Endodermal cell (in vitro differentiated cells): ENCODE measurements around the gene GALNT2. TPM values are rescaled to one million over a fixed set of nuclear protein-coding genes. Genes with fewer than 3 reads are reported as not detected.

Source experiments
- DNase-seq: peaks from one replicate; pipeline ENCODE4 v3.0.0-alpha.2; 2017
- H3K27ac ChIP-seq: 2 replicates; pipeline ENCODE4 v1.5.1; 2013; ENCODE audit warnings: mild to moderate bottlenecking, low read depth, low read length, moderate library complexity
- H3K27me3 ChIP-seq: 2 replicates; pipeline ENCODE4 v1.6.1; 2013; ENCODE audit warnings: mild to moderate bottlenecking, low read length, moderate library complexity; ENCODE audit not compliant: insufficient read depth, control insufficient read depth, poor library complexity, severe bottlenecking
- H3K36me3 ChIP-seq: 2 replicates; pipeline ENCODE4 v1.7.0; 2013; ENCODE audit warnings: mild to moderate bottlenecking, low read length, moderate library complexity; ENCODE audit not compliant: control insufficient read depth, insufficient read depth
- H3K4me1 ChIP-seq: one replicate; pipeline ENCODE4 v1.7.0; 2013; ENCODE audit warnings: low read length; ENCODE audit not compliant: control insufficient read depth, insufficient read depth
- H3K4me3 ChIP-seq: 2 replicates; pipeline ENCODE4 v1.5.1; 2013; ENCODE audit warnings: mild to moderate bottlenecking, low read length, moderate library complexity
- H3K9ac ChIP-seq: 2 replicates; pipeline ENCODE4 v1.6.1; 2013; ENCODE audit warnings: mild to moderate bottlenecking, low read length, moderate library complexity; ENCODE audit not compliant: poor library complexity, severe bottlenecking; ENCODE audit errors: extremely low read depth
- H3K9me3 ChIP-seq: 2 replicates; pipeline ENCODE4 v1.6.1; 2013; ENCODE audit warnings: mild to moderate bottlenecking, low read length, moderate library complexity; ENCODE audit not compliant: control insufficient read depth
- H3K27ac Mint-ChIP-seq: 2 replicates; pipeline ENCODE4 v1.8.0; 2020; ENCODE audit warnings: mixed read lengths
- H3K27me3 Mint-ChIP-seq: 2 replicates; pipeline ENCODE4 v1.8.0; 2021; ENCODE audit warnings: mild to moderate bottlenecking, mixed read lengths; ENCODE audit not compliant: insufficient read depth
- H3K36me3 Mint-ChIP-seq: 2 replicates; pipeline ENCODE4 v1.8.0; 2020; ENCODE audit warnings: low read depth, mixed read lengths
- H3K4me1 Mint-ChIP-seq: 2 replicates; pipeline ENCODE4 v1.8.0; 2020; ENCODE audit warnings: mixed read lengths
- H3K4me3 Mint-ChIP-seq: 2 replicates; pipeline ENCODE4 v1.8.0; 2020; ENCODE audit warnings: mild to moderate bottlenecking, moderate library complexity, mixed read lengths
- H3K9me3 Mint-ChIP-seq: 2 replicates; pipeline ENCODE4 v1.8.0; 2020; ENCODE audit warnings: mild to moderate bottlenecking, mixed read lengths
- WGBS, 2 experiments: methylation state at CpG; one replicate each; pipeline versions ENCODE4 v1.1.5 to v1.1.7; 2013; ENCODE audit warnings: missing lambda C conversion rate in 2 of 2, mixed read lengths in 1 of 2; ENCODE audit not compliant: insufficient coverage in 1 of 2, insufficient read length in 1 of 2; 5-methylcytosine and 5-hydroxymethylcytosine counted together
- total RNA-seq, 2 donors: library from RNA; stranded (reverse); fragmentation: NEBNext Ultra II Directional in 1 of 2; extraction: Animal tissue kit (Norgen Biotek cat#: 25700) in 1 of 2; gene quantifications; 2 replicates in 1 of 2; 3 replicates in 1 of 2; pipeline ENCODE4 v1.2.1, GENCODE V29; 2021
- TF ChIP-seq, protein P1 (sequence below): fragments of 200-600 bp; sonication (generic); conservative IDR thresholded peaks from 2 replicates; pipeline ENCODE4 v1.5.0; 2021; ENCODE audit warnings: antibody characterized with exemption, mild to moderate bottlenecking

Gene GALNT2
- total RNA-seq, 2 donors from 2014 or later = 41.6 to 63.5 TPM

DNA sequence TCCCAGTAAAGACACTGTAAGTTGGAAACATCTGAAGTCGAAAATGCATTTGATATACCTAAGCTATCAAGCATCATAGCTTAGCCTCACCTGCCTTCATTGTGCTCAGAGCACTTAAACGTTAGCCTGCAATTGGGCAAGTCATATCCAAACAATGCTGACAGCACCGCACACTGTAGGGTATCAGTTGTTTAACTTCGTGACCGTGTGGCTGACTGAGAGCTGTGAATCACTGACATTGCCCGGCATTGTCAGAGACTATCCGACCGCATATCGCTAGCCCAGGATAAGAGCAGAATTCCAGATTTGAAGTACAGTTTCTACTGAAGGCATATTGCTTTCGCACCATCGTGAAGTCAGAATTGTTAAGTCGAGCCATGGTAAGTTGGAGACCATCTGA is 41.5 kb downstream of the GALNT2 start:
- no peak overlapping the region for H3K27ac Mint-ChIP-seq
- Histone ChIP-seq H3K4me3 (no peak overlapping the region), H3K9me3 (no peaks in the 10 kb centered on the region), H3K27me3 (peaks cover 21% of the 10 kb centered on the region), H3K9ac (no peak overlapping the region), H3K36me3 (no peaks in the 10 kb centered on the region), H3K4me1 (peaks cover 5% of the 10 kb centered on the region), H3K27ac (no peak overlapping the region)
- 94 to 95% methylated on average over 12 of the region's 12 CpGs for WGBS, 2 experiments
- peaks cover 35% of the 10 kb centered on the region for H3K27me3 Mint-ChIP-seq
- no peak for DNase-seq
- TF ChIP-seq, protein P1, sequence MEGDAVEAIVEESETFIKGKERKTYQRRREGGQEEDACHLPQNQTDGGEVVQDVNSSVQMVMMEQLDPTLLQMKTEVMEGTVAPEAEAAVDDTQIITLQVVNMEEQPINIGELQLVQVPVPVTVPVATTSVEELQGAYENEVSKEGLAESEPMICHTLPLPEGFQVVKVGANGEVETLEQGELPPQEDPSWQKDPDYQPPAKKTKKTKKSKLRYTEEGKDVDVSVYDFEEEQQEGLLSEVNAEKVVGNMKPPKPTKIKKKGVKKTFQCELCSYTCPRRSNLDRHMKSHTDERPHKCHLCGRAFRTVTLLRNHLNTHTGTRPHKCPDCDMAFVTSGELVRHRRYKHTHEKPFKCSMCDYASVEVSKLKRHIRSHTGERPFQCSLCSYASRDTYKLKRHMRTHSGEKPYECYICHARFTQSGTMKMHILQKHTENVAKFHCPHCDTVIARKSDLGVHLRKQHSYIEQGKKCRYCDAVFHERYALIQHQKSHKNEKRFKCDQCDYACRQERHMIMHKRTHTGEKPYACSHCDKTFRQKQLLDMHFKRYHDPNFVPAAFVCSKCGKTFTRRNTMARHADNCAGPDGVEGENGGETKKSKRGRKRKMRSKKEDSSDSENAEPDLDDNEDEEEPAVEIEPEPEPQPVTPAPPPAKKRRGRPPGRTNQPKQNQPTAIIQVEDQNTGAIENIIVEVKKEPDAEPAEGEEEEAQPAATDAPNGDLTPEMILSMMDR = no peak
- peaks cover 44% of the 10 kb centered on the region for H3K4me1 Mint-ChIP-seq
- H3K36me3 Mint-ChIP-seq = no peaks in the 10 kb centered on the region
- H3K4me3 Mint-ChIP-seq = no peak overlapping the region
- no peaks in the 10 kb centered on the region for H3K9me3 Mint-ChIP-seq

GRCh38 chr1:230109066-230109465 is 42.0 kb downstream of the GALNT2 start:
- peak; percentile 34 for DNase-seq
- TF ChIP-seq, protein P1 = no peak
- Histone ChIP-seq H3K9me3 (no peaks in the 10 kb centered on the region), H3K36me3 (no peaks in the 10 kb centered on the region), H3K27me3 (peaks cover 26% of the 10 kb centered on the region), H3K9ac (no peak overlapping the region), H3K27ac (no peak overlapping the region), H3K4me1 (peaks cover 5% of the 10 kb centered on the region), H3K4me3 (no peak overlapping the region)
- Mint-ChIP-seq H3K27ac (no peak overlapping the region), H3K9me3 (no peaks in the 10 kb centered on the region), H3K27me3 (peaks cover 40% of the 10 kb centered on the region), H3K4me1 (peaks cover 42% of the 10 kb centered on the region), H3K4me3 (no peak overlapping the region), H3K36me3 (no peaks in the 10 kb centered on the region)
- WGBS, 2 experiments = 96 to 100% methylated on average over 5 to 11 of the region's 11 CpGs

GRCh38 chr1:230109895-230110667 is 43.0 kb downstream of the GALNT2 start:
- H3K4me3 Mint-ChIP-seq = no peak overlapping the region
- H3K27ac Mint-ChIP-seq = no peak overlapping the region
- H3K9ac ChIP-seq = no peak overlapping the region
- WGBS, 2 experiments = 88 to 89% methylated on average over 9 to 11 of the region's 11 CpGs
- TF ChIP-seq, protein P1 = no peak
- DNase-seq = peak; percentile 45
- no peaks in the 10 kb centered on the region for H3K9me3 ChIP-seq
- H3K27me3 Mint-ChIP-seq = peaks cover 50% of the 10 kb centered on the region
- no peak overlapping the region for H3K4me3 ChIP-seq
- no peak overlapping the region for H3K27ac ChIP-seq
- no peaks in the 10 kb centered on the region for H3K4me1 ChIP-seq
- H3K36me3 Mint-ChIP-seq = peaks cover 5% of the 10 kb centered on the region
- H3K36me3 ChIP-seq = no peaks in the 10 kb centered on the region
- no peaks in the 10 kb centered on the region for H3K9me3 Mint-ChIP-seq
- peaks cover 33% of the 10 kb centered on the region for H3K4me1 Mint-ChIP-seq
- peaks cover 35% of the 10 kb centered on the region for H3K27me3 ChIP-seq
